Measurements from ENCODE around the gene SIAH1. TPM values are rescaled to one million over a fixed set of nuclear protein-coding genes. Genes with fewer than 3 reads are reported as not detected.

The SIAH1 gene
- total RNA-seq, 2 donors from 2014 or later: 12.3 to 18.0 TPM

DNA sequence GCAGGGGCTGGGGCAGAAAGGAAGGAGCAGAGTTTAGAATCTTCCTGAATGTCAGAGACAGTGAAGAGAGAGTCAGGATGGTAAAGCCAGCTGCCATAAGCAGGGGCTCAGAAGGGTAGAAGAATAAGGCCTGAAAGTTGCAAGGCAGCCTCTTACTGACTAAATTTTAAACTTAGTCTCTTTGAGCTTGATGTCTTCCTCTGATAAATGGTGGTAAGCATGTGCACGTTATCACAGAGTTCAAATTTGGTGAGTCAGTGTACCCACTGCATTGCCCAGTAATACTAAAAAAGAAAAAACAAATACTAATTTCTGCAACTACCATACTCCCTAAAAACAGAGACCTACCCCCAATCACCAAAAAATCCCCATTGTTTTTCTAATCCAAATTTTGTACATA is 45.2 kb downstream of the SIAH1 start:
- TF ChIP-seq, protein P1, sequence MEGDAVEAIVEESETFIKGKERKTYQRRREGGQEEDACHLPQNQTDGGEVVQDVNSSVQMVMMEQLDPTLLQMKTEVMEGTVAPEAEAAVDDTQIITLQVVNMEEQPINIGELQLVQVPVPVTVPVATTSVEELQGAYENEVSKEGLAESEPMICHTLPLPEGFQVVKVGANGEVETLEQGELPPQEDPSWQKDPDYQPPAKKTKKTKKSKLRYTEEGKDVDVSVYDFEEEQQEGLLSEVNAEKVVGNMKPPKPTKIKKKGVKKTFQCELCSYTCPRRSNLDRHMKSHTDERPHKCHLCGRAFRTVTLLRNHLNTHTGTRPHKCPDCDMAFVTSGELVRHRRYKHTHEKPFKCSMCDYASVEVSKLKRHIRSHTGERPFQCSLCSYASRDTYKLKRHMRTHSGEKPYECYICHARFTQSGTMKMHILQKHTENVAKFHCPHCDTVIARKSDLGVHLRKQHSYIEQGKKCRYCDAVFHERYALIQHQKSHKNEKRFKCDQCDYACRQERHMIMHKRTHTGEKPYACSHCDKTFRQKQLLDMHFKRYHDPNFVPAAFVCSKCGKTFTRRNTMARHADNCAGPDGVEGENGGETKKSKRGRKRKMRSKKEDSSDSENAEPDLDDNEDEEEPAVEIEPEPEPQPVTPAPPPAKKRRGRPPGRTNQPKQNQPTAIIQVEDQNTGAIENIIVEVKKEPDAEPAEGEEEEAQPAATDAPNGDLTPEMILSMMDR (IDR thresholded peaks at IDR 0.05): no peak
- H3K36me3 ChIP-seq: peaks cover 33% of the 10 kb centered on the region
- DNase-seq (ENCODE audit: low spot score): no peak
- H3K27ac ChIP-seq: no peak overlapping the region
- H3K4me1 ChIP-seq: no peaks in the 10 kb centered on the region
- H3K9me3 ChIP-seq: no peaks in the 10 kb centered on the region
- no peak overlapping the region for H3K4me3 ChIP-seq
- no peaks in the 10 kb centered on the region for H3K27me3 ChIP-seq

DNA sequence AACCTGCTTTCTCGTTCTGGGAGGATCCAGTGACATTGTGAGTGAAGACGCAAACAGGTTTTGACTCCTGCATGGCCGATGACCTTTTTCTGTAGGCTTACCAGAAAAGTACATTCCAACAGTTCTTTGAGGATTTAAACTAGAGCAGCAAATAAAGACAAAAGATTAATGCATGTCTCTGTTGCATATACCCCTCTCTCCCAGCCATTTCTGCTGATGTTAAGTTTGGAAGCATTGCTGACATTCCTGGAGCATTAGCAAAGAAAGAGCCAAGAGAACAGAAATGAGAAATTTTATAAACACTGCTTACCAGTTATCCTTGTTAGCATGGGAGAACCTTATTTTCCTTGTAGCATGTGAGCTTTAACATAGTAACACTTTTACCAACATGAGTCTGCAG is 49.3 kb downstream of the SIAH1 start:
- peaks cover 29% of the 10 kb centered on the region for H3K36me3 ChIP-seq
- no peak overlapping the region for H3K27ac ChIP-seq
- no peak for DNase-seq (ENCODE audit: low spot score)

DNA sequence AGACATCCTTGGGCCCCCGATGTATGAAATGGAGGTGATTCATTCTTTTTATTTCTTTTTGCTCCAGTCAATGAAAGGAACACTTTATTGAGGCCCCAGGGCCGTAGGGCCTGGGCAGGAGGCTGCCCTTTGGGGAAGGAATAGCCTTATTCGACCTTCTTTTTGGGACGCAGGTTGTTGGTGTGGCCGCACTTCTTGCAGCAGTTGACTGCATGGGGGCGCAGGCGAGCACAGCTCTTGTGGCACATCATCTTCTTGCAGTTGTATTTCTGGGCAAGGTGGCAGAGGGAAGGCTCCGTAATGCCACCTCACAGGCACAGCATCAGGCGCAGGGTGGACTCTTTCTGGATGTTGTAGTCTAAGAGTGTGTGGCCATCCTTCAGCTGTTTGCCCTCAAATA is 50.9 kb downstream of the SIAH1 start:
- no peak for DNase-seq (ENCODE audit: low spot score)
- TF ChIP-seq, protein P1 (IDR thresholded peaks at IDR 0.05): no peak
- no peak overlapping the region for H3K27ac ChIP-seq
- peaks cover 19% of the 10 kb centered on the region for H3K36me3 ChIP-seq
- no peaks in the 10 kb centered on the region for H3K9me3 ChIP-seq
- peaks cover 0 to 6% of the 10 kb centered on the region in 2 donors for H3K4me1 ChIP-seq
- no peaks in the 10 kb centered on the region for H3K27me3 ChIP-seq
- no peak overlapping the region for H3K4me3 ChIP-seq

More for the DNA sequence above, 49.3 kb downstream of the SIAH1 start:
- Histone ChIP-seq H3K4me1 (peaks cover 0 to 3% of the 10 kb centered on the region in 2 donors), H3K9me3 (no peaks in the 10 kb centered on the region), H3K4me3 (no peak overlapping the region), H3K27me3 (no peaks in the 10 kb centered on the region)
- TF ChIP-seq, protein P1 (IDR thresholded peaks at IDR 0.05): no peak

DNA sequence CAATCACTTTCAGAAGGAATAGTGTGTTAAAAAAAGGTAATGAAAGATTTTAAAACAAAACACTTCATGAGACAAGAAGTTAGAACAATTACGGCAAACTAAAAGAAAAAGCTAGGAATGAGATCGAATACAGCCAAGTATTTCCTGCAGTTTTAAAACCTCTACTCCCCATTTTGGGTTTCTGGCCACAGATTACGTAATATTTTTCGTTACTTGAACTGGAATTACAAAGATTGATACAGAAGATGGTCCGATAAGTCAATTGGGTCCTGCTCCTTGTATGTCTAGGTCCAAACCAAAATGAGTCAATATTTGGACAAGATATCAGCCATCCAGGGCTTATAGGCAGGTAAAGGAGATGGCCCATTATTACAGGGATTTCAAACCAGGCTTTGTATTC is 52.2 kb downstream of the SIAH1 start:
- no peaks in the 10 kb centered on the region for H3K27me3 ChIP-seq
- TF ChIP-seq, protein P1 (IDR thresholded peaks at IDR 0.05): no peak
- DNase-seq (ENCODE audit: low spot score): no peak
- no peak overlapping the region for H3K27ac ChIP-seq
- H3K9me3 ChIP-seq: no peaks in the 10 kb centered on the region
- peaks cover 19% of the 10 kb centered on the region for H3K36me3 ChIP-seq
- peaks cover 0 to 6% of the 10 kb centered on the region in 2 donors for H3K4me1 ChIP-seq
- no peak overlapping the region for H3K4me3 ChIP-seq

DNA sequence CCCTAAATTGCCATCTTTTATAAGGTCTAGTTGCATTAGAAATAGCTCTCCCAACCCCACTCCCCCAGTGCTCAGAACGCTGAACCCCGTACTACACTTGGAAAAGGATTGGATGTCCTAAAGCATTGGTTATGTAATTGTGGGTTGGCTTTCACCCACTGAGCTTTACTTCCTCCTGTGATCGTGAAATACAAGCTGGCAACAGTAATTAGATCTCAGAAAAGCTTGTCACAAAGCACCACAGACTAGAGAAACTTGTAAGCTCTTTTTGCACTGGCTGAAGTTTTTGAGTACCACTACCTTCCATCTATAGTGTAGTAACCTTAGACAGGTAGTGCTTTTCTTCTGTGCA is 54.4 kb downstream of the SIAH1 start:
- TF ChIP-seq, protein P1 (IDR thresholded peaks at IDR 0.05): no peak
- Histone ChIP-seq H3K27ac (no peak overlapping the region), H3K4me3 (no peak overlapping the region), H3K9me3 (no peaks in the 10 kb centered on the region), H3K36me3 (peaks cover 19% of the 10 kb centered on the region), H3K4me1 (peaks cover 0 to 6% of the 10 kb centered on the region in 2 donors), H3K27me3 (no peaks in the 10 kb centered on the region)
- DNase-seq (ENCODE audit: low spot score): no peak

DNA sequence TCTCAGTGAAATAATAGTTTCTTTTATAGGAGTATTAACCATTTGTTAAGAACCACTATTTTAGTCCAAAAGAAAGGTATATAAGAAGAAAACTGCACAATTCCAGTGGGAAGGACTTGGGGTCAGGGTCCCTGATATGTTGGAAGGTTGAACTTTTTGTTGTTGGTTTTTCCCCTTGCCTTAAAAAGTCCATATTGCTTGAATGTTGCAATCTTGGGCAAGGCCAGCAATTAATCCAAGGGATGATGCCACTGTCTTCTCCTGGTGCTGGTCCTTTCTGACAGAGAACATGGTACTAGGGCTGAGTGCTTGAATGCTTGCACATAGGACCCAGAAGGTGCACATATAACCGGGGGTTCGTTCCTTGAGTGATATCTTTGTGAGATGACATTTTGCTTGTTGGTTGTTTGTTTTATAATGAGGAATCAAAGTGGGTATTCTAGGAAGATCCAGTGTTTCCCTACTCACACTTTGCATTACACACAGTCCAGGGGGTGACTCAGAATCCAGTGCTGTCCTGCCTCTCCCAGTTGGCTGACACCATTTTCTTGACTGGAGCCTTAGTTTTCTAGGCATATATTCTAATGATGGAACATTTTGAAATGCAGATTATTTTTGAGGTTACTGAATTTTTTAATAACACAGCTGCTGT is 54.9 kb downstream of the SIAH1 start:
- Histone ChIP-seq H3K27ac (no peak overlapping the region), H3K9me3 (no peaks in the 10 kb centered on the region), H3K36me3 (peaks cover 16% of the 10 kb centered on the region), H3K4me3 (no peak overlapping the region), H3K4me1 (peaks cover 0 to 6% of the 10 kb centered on the region in 2 donors), H3K27me3 (no peaks in the 10 kb centered on the region)
- no peak for DNase-seq (ENCODE audit: low spot score)
- TF ChIP-seq, protein P1 (IDR thresholded peaks at IDR 0.05): no peak

Data from right atrium auricular region (tissue), 2 donors.